ENCODE measurements around the gene NFASC.

The NFASC gene

GRCh38 chr1:204859861-204860267 lies 10.8 kb upstream of the NFASC start:
- no peak for DNase-seq (ENCODE audit: low read depth in 2 of 2)

- no peak for DNase-seq (ENCODE audit: low read depth in 2 of 2)
Observed at GRCh38 chr1:204863024-204863423, 7.6 kb upstream of the NFASC start.

- DNase-seq (ENCODE audit: low read depth in 2 of 2), result no peak
Observed at GRCh38 chr1:204863730-204864129, 6.9 kb upstream of the NFASC start.

- no peak for DNase-seq (ENCODE audit: low read depth in 2 of 2)
Observed at GRCh38 chr1:204866051-204866596, 4.5 kb upstream of the NFASC start.

- no peak for DNase-seq (ENCODE audit: low read depth in 2 of 2)
Observed at GRCh38 chr1:204867203-204867602, 3.5 kb upstream of the NFASC start.

- DNase-seq (ENCODE audit: low read depth in 2 of 2), result no peak
Observed at GRCh38 chr1:204867666-204868339, 2.9 kb upstream of the NFASC start.

- DNase-seq (ENCODE audit: low read depth in 2 of 2), result no peak
Observed at GRCh38 chr1:204868340-204868700, 2.3 kb upstream of the NFASC start.

GRCh38 chr1:204869097-204869496 lies 1.6 kb upstream of the NFASC start:
- no peak for DNase-seq (ENCODE audit: low read depth in 2 of 2)

GRCh38 chr1:204871405-204872037 lies 859 bp downstream of the NFASC start:
- no peak for DNase-seq (ENCODE audit: low read depth in 2 of 2)

GRCh38 chr1:204872262-204872881 lies 1.7 kb downstream of the NFASC start:
- no peak for DNase-seq (ENCODE audit: low read depth in 2 of 2)

- no peak for DNase-seq (ENCODE audit: low read depth in 2 of 2)
Observed at GRCh38 chr1:204873176-204873575, 2.5 kb downstream of the NFASC start.

- DNase-seq (ENCODE audit: low read depth in 2 of 2), result no peak
Observed at GRCh38 chr1:204873714-204874113, 3.1 kb downstream of the NFASC start.

GRCh38 chr1:204874274-204874673 lies 3.6 kb downstream of the NFASC start:
- no peak for DNase-seq (ENCODE audit: low read depth in 2 of 2)

GRCh38 chr1:204875255-204875654 lies 4.6 kb downstream of the NFASC start:
- no peak for DNase-seq (ENCODE audit: low read depth in 2 of 2)

GRCh38 chr1:204878621-204879234 lies 8.1 kb downstream of the NFASC start:
- DNase-seq (ENCODE audit: low read depth in 2 of 2), result no peak

GRCh38 chr1:204879351-204879750 lies 8.7 kb downstream of the NFASC start:
- no peak for DNase-seq (ENCODE audit: low read depth in 2 of 2)

GRCh38 chr1:204880906-204881305 lies 10.2 kb downstream of the NFASC start:
- DNase-seq (ENCODE audit: low read depth in 2 of 2), result no peak

GRCh38 chr1:204882479-204882878 lies 11.8 kb downstream of the NFASC start:
- DNase-seq (ENCODE audit: low read depth in 2 of 2), result no peak

GRCh38 chr1:204883405-204883804 lies 12.7 kb downstream of the NFASC start:
- no peak for DNase-seq (ENCODE audit: low read depth in 2 of 2)

- DNase-seq (ENCODE audit: low read depth in 2 of 2), result no peak
Observed at GRCh38 chr1:204885288-204885711, 14.6 kb downstream of the NFASC start.

- no peak for DNase-seq (ENCODE audit: low read depth in 2 of 2)
Observed at GRCh38 chr1:204885790-204886189, 15.1 kb downstream of the NFASC start.

- DNase-seq (ENCODE audit: low read depth in 2 of 2), result no peak
Observed at GRCh38 chr1:204887846-204888245, 17.2 kb downstream of the NFASC start.

- DNase-seq (ENCODE audit: low read depth in 2 of 2), result no peak
Observed at GRCh38 chr1:204888294-204888693, 17.6 kb downstream of the NFASC start.
